ENCODE results near the gene LAPTM4A.
"Not testable (repeated sequence)": the region's sequence is repeated elsewhere in the genome, so short reads cannot be mapped to it uniquely, and the experiment has no call there.

GRCh38 chr2:20074046-20074648 is 22.7 kb upstream of the LAPTM4A start:
- TF ChIP-seq CTCF (IDR thresholded peaks at IDR 0.05 in 8 of 11, conservative IDR thresholded peaks at IDR 0.05 in 3 of 11); POLR2A (IDR thresholded peaks at IDR 0.05); POLR2AphosphoS5 (IDR thresholded peaks at IDR 0.05): not testable (repeated sequence)

All from spleen (tissue), 7 donors.